NCI-H526 treated with DMSO at 0.1 percent for 48 hours (cell line): Measurements from ENCODE around the gene PLA2G5.
"Not testable (repeated sequence)": the region's sequence is repeated elsewhere in the genome, so short reads cannot be mapped to it uniquely, and the experiment has no call there.

ENCODE experiments used
- DNase-seq: peaks from one replicate; lab custom pipeline; 2025; lab: John Stamatoyannopoulos, UW

Gene PLA2G5

GRCh38 chr1:20069874-20070273, at the start of gene PLA2G5:
Gene PLA2G5 (plus strand): TSS chr1:20070194. CDS start chr1:20084831, 14,637 bp downstream.
- DNase-seq = no peak

GRCh38 chr1:20028125-20028524, 41.9 kb upstream of the PLA2G5 start:
- DNase-seq = no peak

DNA sequence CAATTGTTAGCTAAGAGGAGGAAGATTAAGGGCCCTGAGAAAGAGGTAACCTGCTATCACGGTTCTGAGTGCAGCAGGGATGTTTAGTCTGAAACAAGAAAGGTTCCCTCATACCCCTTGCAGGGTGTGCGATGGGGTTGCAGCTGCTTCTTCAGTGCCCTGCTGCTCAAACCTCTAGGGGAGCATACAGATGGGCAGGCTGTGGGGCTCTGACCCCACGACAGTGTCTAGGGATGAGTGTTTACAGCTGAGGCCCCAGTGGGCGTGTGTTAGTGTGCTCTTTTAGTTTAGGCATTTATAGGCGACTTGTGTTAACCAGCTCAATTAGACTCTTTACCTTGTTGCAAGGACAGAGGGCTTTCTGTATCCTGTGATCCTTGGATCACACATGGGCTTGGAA, 41.3 kb upstream of the PLA2G5 start:
- no peak for DNase-seq

DNA sequence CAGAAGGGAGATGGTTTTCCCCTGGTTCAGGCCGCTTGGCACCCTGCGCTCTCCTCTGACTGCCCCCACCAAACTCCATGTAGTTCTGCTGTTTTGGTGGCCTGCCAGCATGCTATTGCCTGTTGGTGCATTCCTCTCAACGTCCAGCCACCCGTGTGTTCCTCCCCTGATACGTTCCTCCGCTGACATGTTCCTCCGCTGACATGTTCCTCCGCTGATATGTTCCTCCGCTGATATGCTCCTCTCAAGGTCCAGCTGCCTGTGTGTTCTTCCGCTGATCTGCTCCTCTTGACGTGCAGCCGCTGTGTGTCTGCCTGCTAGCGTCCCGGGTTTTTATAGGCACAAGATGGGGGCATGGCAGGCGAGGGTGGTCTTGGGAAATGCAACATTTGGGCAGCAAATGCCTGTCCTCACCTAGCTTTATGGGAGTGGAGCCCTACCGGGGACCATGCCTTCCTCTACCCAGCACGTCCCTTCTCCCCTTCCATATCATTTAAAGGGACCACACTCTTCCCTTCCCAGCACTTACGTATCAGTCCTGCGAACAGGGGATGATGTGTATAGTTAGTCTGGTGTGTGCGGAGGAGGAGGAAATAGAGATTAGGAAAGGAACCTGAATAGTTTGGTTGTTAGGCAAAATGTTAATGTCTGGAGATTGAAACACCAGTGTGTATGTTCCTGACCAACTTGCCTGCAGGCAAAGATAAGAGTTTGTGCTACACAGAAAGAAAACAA, 40.6 kb upstream of the PLA2G5 start:
- no peak for DNase-seq

DNA sequence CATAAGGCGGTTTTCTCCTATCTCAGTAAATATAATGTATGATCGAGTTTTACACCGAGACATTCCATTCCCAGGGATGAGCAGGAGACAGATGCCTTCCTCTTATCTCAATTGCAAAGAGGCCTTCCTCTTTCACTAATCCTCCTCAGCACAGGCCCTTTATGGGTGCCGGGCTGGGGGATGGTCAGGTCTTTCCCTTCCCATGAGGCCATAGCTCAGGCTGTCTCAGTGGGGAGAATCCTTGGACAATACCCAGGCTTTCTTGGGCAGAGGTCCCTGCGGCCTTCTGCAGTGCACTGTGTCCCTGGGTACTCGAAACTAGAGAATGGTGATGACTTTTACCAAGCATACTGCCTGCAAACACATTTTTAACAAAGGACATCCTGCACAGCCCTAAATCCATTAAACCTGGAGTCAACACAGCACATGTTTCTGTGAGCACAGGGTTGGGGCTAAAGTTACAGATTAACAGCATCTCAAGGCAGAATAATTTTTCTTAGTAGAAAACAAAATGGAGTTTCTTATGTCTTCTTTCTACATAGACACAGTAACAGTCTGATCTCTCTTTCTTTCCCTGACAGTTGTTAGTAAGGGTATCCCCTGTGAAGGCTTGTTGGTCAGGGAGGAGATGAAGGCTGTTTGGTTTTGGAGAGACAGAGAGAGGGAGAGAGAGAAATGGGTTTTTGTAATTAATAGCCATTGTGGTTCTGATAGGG, 39.4 kb upstream of the PLA2G5 start:
- DNase-seq = not testable (repeated sequence)

DNA sequence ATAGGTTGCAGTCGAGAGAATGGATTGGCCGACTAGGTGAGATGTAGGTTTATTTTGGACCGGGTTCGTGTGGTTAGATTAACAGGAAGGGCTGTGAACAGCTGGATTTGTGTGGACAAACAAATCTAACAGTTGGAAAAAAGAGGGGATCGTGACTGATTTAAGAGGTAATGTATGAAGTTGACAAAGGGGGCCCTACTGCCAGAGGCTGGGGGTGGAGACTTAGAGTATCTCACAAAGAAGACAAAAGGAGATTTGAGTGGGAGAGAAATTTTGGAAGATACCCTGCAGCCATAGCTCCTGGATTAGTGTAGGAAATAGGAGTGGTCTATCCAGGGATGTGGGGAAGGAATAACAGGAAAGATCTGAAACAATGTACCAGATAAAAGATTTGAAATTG, 38.8 kb upstream of the PLA2G5 start:
- no peak for DNase-seq

DNA sequence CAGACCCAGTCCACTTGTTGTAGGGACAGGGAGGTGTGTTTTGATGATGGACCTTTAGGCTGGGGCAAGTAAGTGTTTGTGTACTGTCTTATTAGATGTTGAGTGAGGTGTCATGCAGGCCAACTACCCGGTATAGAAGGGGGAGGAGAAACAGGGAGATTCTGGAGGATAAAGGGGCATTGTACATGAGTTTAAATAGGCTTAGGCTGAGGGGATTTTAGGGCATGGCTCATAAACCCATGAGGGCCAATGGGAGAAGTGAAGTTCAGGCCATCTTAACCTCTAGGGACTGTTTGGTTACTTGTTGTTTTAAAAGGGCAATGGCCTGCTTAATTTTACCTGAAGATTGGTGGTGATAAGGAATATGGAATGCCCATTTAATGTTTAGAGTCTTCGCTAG, 38.2 kb upstream of the PLA2G5 start:
- no peak for DNase-seq

- DNase-seq = no peak
Observed at GRCh38 chr1:20032425-20032824, 37.6 kb upstream of the PLA2G5 start.

- no peak for DNase-seq
Observed at GRCh38 chr1:20033420-20033819, 36.6 kb upstream of the PLA2G5 start.

- DNase-seq = no peak
Observed at GRCh38 chr1:20035114-20035513, 34.9 kb upstream of the PLA2G5 start.

DNA sequence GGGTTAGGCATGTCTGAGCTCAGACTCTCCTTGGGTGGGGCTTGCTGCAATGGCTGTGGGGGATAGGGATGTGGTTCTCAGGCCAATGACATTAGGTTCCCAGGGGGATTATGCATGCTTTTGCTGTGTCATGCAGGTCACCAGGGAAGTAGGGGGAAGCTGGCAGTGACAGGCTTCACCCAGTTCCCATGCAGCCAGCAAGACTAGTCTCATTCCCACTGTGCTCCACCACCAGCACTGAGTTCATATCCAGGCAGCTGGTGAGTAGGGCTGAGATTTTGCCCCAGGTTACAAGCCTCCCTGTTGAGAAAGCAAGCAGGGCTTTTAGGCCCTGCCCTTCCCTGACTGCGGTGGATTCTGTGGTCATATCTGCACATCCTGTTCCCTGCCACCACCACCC, 32.1 kb upstream of the PLA2G5 start:
- no peak for DNase-seq

DNA sequence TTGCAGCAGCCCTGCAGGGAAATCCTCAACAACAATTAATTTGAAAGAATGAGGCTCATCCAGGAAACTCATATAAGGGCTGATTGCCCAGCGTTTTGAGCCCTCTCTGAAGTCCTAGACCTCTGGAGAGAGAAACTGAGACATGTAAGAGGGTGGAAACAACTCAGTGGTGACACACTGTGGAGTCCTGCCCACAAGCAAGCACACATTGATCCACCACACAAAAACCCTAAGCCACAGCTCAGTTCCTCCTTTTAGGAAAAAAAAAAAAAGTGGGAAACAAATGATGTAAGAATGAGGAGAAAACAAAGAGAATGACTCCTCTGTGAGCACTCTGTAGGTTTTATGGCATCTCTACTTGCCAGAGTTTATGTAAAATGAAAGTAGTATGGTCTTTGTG, 22.9 kb upstream of the PLA2G5 start:
- DNase-seq = no peak

- DNase-seq = no peak
Observed at GRCh38 chr1:20048563-20048962, 21.4 kb upstream of the PLA2G5 start.

- DNase-seq = not testable (repeated sequence)
Observed at GRCh38 chr1:20049056-20049798, 20.8 kb upstream of the PLA2G5 start.

DNA sequence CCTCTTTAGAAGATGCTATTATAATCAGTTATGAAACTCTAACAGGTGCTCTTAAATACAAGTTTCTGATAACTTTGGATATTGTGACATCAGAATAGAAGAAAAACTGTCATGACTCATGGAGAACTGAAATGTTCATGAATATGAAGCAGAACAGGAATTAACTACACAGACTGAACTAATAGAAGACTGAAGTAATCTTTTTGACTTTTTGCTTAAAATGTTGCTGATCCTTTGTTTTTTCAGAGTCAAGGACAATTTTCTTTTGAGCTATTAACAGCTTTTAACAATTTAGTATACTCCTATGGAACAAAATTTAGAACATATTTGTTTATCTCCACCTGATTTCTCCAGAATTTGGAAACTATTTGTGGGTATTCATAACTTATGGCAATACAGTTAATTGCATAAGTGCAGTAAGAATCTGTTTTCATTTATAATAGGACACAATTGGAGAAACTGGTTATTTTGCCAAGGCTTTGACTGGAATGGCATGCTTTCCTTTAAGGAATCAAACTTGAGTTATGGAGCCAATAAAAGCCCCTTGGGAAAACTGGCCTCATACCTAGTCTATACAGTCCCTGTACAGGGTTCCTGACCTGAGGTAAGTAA, 18.7 kb upstream of the PLA2G5 start:
- DNase-seq = no peak

DNA sequence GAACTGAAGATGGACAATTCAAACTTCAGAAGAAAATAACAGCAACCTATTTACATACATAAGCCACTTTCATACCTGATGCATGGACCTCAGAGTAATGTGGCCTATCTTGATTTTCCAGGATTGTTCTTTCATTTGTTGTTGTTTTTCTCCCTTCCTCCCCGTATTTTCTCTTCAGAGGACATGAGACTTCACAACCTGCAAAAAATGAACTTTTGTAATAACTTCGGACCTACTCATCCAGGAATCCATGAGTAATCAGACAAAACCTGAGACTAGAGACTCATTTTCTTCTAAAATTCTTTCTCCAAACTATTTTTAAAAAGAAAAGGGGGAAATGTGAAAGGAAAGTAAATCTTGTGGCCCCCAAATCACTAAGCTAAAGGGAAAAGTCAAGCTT, 17.6 kb upstream of the PLA2G5 start:
- no peak for DNase-seq

DNA sequence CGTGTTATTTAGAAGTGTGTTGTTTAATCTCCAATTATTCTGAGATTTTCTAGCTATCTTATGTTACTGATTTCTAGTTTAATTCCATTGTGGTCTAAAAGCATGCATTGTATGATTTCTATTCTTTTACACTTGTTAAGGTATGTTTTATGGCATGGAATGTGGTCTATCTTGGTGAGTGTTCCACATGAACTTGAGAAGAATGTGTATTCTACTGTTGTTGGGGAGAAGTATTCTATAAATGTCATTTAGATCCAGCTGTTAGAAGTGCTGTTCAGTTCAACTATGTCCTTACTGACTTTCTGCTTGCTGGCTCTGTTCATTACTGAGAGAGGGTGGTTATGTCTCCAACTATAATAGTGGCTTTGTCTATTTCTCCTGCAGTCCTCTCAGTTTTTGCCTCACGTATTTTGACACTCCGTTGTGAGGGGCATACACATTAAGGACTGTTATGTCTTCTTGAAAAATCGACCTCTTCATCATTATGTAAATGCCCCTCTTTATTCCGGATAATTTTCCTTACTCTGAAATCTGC, 12.0 kb upstream of the PLA2G5 start:
- no peak for DNase-seq

DNA sequence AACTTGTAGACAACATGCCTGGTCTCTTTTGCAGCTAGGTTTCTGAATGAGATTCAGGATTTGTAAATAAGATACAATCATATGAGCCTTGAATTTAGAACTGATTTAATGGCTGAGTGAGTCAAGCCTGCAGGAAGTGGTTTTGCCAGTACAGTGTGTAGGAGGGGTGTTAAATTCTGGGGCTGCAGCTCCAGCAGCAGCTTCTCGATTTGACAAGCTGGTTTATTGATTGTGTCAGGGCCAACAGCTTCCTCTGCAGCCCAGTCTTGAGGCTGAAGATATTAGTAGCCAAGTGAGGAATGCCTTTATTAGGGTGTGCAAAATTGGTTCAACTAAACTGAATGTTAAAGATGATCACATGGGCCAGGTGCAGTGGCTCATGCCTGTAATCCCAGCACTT, 11.5 kb upstream of the PLA2G5 start:
- no peak for DNase-seq

GRCh38 chr1:20059847-20060246, 10.1 kb upstream of the PLA2G5 start:
- DNase-seq = no peak

- not testable (repeated sequence) for DNase-seq
Observed at GRCh38 chr1:20060791-20061190, 9.2 kb upstream of the PLA2G5 start.

DNA sequence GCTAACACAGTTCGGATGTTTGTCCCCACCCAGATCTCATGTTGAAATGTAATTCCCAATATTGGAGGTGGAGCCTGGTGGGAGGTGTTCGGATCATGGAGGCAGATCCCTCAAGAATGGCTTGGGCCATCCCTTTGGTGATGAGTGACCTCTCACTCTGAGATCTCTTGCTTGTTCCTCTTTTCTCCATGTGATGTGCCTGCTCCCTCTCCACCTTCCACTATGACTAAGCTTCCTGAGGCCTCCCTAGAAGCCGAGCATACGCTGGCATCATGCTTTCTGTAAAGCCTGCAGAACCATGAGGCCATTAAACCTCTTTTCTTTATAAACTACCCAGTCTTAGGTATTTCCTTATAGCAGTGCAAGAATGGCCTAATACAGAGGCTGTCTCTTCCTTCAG, 8.1 kb upstream of the PLA2G5 start:
- no peak for DNase-seq

DNA sequence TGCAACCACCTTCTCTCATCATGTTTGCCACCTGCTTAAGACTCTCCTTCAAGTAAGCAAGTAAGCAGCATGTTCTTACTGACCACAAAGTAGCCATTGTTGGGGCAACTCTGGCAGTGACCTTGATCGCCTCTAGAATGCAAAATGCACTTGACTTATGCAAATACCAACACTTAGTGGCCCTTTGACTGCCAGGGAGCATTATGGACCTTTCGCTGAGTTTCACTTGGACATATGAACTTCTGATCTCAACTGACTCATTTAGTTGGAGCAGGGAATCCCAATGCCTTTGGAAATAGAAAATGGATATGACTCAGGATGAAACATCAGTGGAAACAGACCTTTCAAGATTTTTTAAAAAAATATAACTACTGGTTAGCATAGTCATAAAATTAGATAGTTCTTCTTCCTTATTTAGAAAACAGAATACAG, 6.1 kb upstream of the PLA2G5 start:
- DNase-seq = no peak
